IPS-20b (cell line): Measurements from ENCODE around the gene STRADB.
"Not testable (repeated sequence)": the region's sequence is repeated elsewhere in the genome, so short reads cannot be mapped to it uniquely, and the experiment has no call there.

ENCODE experiments used
- H3K27ac ChIP-seq: one replicate; pipeline ENCODE4 v1.5.1; 2013; ENCODE audit warnings: low read length
- H3K27me3 ChIP-seq: 2 replicates; pipeline ENCODE4 v1.6.1; 2013; ENCODE audit warnings: mild to moderate bottlenecking, low read length, inconsistent platforms; ENCODE audit not compliant: insufficient read depth
- H3K36me3 ChIP-seq: 2 replicates; pipeline ENCODE4 v1.6.1; 2013; ENCODE audit warnings: low read depth, mild to moderate bottlenecking, inconsistent platforms, low read length, moderate library complexity; ENCODE audit not compliant: insufficient read depth
- H3K4me1 ChIP-seq: 2 replicates; pipeline ENCODE4 v1.6.1; 2013; ENCODE audit warnings: mild to moderate bottlenecking, control low read depth, inconsistent platforms, low read length, moderate library complexity; ENCODE audit not compliant: insufficient read depth
- H3K4me3 ChIP-seq: 2 replicates; pipeline ENCODE4 v1.5.1; 2013; ENCODE audit warnings: mild to moderate bottlenecking, low read length, inconsistent platforms
- H3K9ac ChIP-seq: 2 replicates; pipeline ENCODE4 v1.6.1; 2013; ENCODE audit warnings: low read depth, mild to moderate bottlenecking, inconsistent platforms, low read length, moderate library complexity
- H3K9me3 ChIP-seq: 2 replicates; pipeline ENCODE4 v1.6.1; 2013; ENCODE audit warnings: mild to moderate bottlenecking, low read depth, low read length, inconsistent platforms; ENCODE audit not compliant: insufficient read depth

Gene STRADB

GRCh38 chr2:201472411-201472810 is 20.9 kb downstream of the STRADB start:
- no peak overlapping the region for H3K9ac ChIP-seq
- no peaks in the 10 kb centered on the region for H3K9me3 ChIP-seq
- no peak overlapping the region for H3K4me3 ChIP-seq
- no peak overlapping the region for H3K27ac ChIP-seq
- no peaks in the 10 kb centered on the region for H3K27me3 ChIP-seq
- peaks cover 10% of the 10 kb centered on the region for H3K36me3 ChIP-seq
- no peaks in the 10 kb centered on the region for H3K4me1 ChIP-seq

- H3K9ac ChIP-seq, result no peak overlapping the region
- H3K9me3 ChIP-seq, result no peaks in the 10 kb centered on the region
- no peaks in the 10 kb centered on the region for H3K4me1 ChIP-seq
- no peak overlapping the region for H3K27ac ChIP-seq
- H3K27me3 ChIP-seq, result no peaks in the 10 kb centered on the region
- no peak overlapping the region for H3K4me3 ChIP-seq
- peaks cover 3% of the 10 kb centered on the region; the same call in 1 of the 2 replicates for H3K36me3 ChIP-seq
These were observed 31.0 kb downstream of the STRADB start for GRCh38 chr2:201482543-201482942.

- Histone ChIP-seq H3K27ac (no peak overlapping the region), H3K36me3 (peaks cover 3% of the 10 kb centered on the region; the same call in 1 of the 2 replicates), H3K9ac (no peak overlapping the region), H3K4me1 (no peaks in the 10 kb centered on the region), H3K4me3 (no peak overlapping the region), H3K27me3 (no peaks in the 10 kb centered on the region), H3K9me3 (no peaks in the 10 kb centered on the region)
These were observed 31.8 kb downstream of the STRADB start for GRCh38 chr2:201483342-201483741.

- not testable (repeated sequence) for H3K4me3 ChIP-seq, H3K36me3 ChIP-seq, H3K9me3 ChIP-seq, H3K4me1 ChIP-seq, H3K9ac ChIP-seq, H3K27me3 ChIP-seq, H3K27ac ChIP-seq
These were observed 32.2 kb downstream of the STRADB start for GRCh38 chr2:201483758-201484157.

- Histone ChIP-seq H3K27ac (no peak overlapping the region), H3K9me3 (no peaks in the 10 kb centered on the region), H3K27me3 (no peaks in the 10 kb centered on the region), H3K4me1 (no peaks in the 10 kb centered on the region), H3K36me3 (no peaks in the 10 kb centered on the region), H3K9ac (no peak overlapping the region), H3K4me3 (no peak overlapping the region)
These were observed 33.3 kb downstream of the STRADB start for GRCh38 chr2:201484805-201485204.

- H3K27ac ChIP-seq, result no peak overlapping the region
- no peak overlapping the region for H3K4me3 ChIP-seq
- no peaks in the 10 kb centered on the region for H3K4me1 ChIP-seq
- no peaks in the 10 kb centered on the region for H3K9me3 ChIP-seq
- no peak overlapping the region for H3K9ac ChIP-seq
- no peaks in the 10 kb centered on the region for H3K36me3 ChIP-seq
- no peaks in the 10 kb centered on the region for H3K27me3 ChIP-seq
These were observed 38.8 kb downstream of the STRADB start for GRCh38 chr2:201490291-201490690.

- H3K9me3 ChIP-seq, result no peaks in the 10 kb centered on the region
These were observed 45.2 kb downstream of the STRADB start for GRCh38 chr2:201496785-201497184.

GRCh38 chr2:201500534-201500933 is 49.0 kb downstream of the STRADB start:
- Histone ChIP-seq H3K4me3 (no peak overlapping the region), H3K4me1 (no peaks in the 10 kb centered on the region), H3K9me3 (no peaks in the 10 kb centered on the region), H3K27ac (no peak overlapping the region), H3K9ac (no peak overlapping the region), H3K36me3 (no peaks in the 10 kb centered on the region), H3K27me3 (no peaks in the 10 kb centered on the region)

More at GRCh38 chr2:201496785-201497184, 45.2 kb downstream of the STRADB start:
- H3K27me3 ChIP-seq, result no peaks in the 10 kb centered on the region
- no peak overlapping the region for H3K27ac ChIP-seq
- H3K4me3 ChIP-seq, result no peak overlapping the region
- no peak overlapping the region for H3K9ac ChIP-seq
- no peaks in the 10 kb centered on the region for H3K36me3 ChIP-seq
- H3K4me1 ChIP-seq, result no peaks in the 10 kb centered on the region

- Histone ChIP-seq H3K27me3 (no peaks in the 10 kb centered on the region), H3K36me3 (no peaks in the 10 kb centered on the region), H3K27ac (no peak overlapping the region), H3K4me3 (no peak overlapping the region), H3K9ac (no peak overlapping the region), H3K4me1 (no peaks in the 10 kb centered on the region), H3K9me3 (no peaks in the 10 kb centered on the region)
These were observed 51.2 kb downstream of the STRADB start for GRCh38 chr2:201502713-201503112.

- no peaks in the 10 kb centered on the region for H3K36me3 ChIP-seq
- H3K27me3 ChIP-seq, result no peaks in the 10 kb centered on the region
- no peaks in the 10 kb centered on the region for H3K9me3 ChIP-seq
- no peaks in the 10 kb centered on the region for H3K4me1 ChIP-seq
- H3K27ac ChIP-seq, result no peak overlapping the region
- H3K4me3 ChIP-seq, result no peak overlapping the region
- no peak overlapping the region for H3K9ac ChIP-seq
These were observed 56.2 kb downstream of the STRADB start for GRCh38 chr2:201507725-201508124.

- H3K4me3 ChIP-seq, result no peak overlapping the region
- no peaks in the 10 kb centered on the region for H3K9me3 ChIP-seq
- H3K4me1 ChIP-seq, result no peaks in the 10 kb centered on the region
- no peaks in the 10 kb centered on the region for H3K27me3 ChIP-seq
- H3K9ac ChIP-seq, result no peak overlapping the region
- no peaks in the 10 kb centered on the region for H3K36me3 ChIP-seq
- H3K27ac ChIP-seq, result no peak overlapping the region
These were observed 61.7 kb downstream of the STRADB start for GRCh38 chr2:201513271-201513670.

- Histone ChIP-seq H3K9me3 (no peaks in the 10 kb centered on the region), H3K27me3 (no peaks in the 10 kb centered on the region), H3K4me1 (no peaks in the 10 kb centered on the region), H3K9ac (no peak overlapping the region), H3K36me3 (no peaks in the 10 kb centered on the region), H3K27ac (no peak overlapping the region), H3K4me3 (no peak overlapping the region)
These were observed 64.2 kb downstream of the STRADB start for GRCh38 chr2:201515573-201516246.
